ENCODE measurements around the gene NTF3.

- TF ChIP-seq CTCF (IDR thresholded peaks at IDR 0.05; ENCODE audit: low read depth, low read length) (no peak), POLR2A (IDR thresholded peaks at IDR 0.05; ENCODE audit: extremely low read depth, insufficient read length) (no peak), MAX (IDR thresholded peaks at IDR 0.05; ENCODE audit: low read depth, low read length) (no peak), MYC (IDR thresholded peaks at IDR 0.05; ENCODE audit: low read depth, low read length) (no peak)
Measured at GRCh38 chr12:5509102-5509501, 77.2 kb downstream of the NTF3 start.

All from NB4 (cell line).